Activated CD4-positive, alpha-beta T cell treated with anti-CD3 and anti-CD28 coated beads, Interleukin-2, amount 50 U/mL, for 4 hours (primary cell): ENCODE measurements around the gene KLHL22.
"Not testable (repeated sequence)": the region's sequence is repeated elsewhere in the genome, so short reads cannot be mapped to it uniquely, and the experiment has no call there.

Experiments
- DNase-seq, 2 experiments: peaks; one replicate each; pipeline ENCODE4 v3.0.0-alpha.2; 2020

The KLHL22 gene

GRCh38 chr22:20415241-20415640 lies 80.4 kb downstream of the KLHL22 start:
- DNase-seq, result not testable (repeated sequence)

GRCh38 chr22:20414450-20414849 lies 81.1 kb downstream of the KLHL22 start:
- no peak for DNase-seq

DNA sequence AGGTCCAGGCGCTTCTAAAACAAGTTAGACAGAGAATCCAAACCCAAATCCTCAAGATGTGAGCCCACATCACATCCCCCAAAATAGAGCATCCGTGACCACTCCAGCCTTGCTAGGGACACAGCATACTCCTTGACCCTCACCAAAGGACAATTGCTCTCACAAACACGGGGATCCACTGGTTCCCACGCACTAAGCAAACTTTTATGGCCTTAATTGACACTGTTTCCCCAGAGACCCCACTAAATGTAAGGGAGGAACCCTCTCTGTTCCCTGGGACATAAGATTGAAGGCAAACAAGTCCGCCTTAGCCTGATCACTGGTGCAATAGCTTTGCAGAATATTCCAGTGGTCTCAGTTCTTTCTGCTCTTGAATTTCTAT lies 81.5 kb downstream of the KLHL22 start:
- DNase-seq, result no peak

DNA sequence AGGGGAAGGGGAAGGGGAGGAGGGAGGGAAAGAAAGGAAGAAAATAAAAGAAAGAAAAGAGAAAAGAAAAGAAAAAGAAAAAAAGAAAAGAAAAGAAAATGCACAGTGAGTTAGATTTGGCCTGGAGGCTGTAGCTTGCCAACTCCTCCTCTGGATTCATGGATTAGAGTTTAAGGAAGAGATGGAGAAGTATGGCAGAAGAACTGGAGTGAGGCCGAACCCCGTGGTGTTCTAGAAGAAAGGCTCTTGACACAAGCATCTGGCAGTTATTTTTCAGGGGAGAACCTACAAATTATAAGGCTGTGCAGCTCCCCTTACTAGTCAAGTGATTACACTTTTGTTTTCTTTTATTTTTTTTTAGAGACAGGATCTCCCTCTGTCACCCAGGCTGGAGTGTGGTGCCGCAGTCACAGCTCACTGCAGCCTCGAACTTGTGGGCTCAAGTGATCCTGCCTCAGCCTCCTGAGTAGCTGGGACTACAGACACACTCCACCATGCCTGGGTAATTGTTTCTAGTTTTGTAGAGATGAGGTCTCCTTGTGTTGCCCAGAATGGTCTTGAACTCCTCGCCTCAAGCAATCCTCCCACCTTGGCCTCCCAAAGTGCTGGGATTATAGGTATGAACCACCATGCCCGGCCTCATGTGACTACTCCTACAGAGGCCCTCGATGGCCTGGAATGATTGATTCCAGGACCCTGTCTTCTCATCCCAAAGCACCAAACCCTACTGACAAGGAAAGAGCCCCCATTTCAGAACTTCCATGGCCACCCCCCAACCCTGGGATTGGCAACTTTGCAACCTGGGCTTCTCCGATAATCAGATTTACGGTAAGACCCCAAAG lies 82.2 kb downstream of the KLHL22 start:
- no peak for DNase-seq

DNA sequence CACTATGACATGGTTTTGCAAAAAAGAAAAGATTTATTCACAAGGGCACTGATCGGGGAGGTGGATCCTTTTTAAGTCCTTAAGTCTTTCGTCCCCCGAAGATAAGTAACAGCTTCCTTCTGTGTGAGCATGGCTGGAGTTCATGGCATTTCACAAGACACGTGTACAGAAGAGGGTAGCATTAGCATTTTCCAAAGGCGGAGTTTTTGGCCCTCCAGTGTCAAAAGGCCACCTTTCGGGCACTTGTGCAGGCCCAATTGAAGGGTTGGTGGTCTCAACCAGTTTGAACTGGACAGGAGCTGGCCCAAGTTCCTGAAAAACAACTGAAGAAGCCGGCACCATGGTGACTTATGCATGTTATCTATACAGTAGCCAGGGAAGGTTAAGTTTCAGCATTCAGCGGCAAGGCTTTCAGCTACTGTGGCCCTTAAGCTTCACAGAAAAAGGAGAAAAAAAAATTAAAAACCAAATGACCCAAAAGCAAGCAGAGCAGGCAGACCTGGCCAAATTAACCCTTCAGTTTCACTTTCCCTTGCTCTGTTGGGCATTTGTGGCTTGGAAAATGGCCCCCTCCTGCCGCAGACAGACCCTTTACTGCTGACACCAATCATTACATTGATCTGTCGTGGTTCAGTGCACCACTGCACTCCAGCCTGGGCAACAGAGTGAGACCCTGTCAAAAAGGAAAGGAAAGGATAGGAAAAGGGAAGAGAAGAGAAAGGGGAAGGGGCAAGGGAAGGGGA lies 83.0 kb downstream of the KLHL22 start:
- no peak for DNase-seq

DNA sequence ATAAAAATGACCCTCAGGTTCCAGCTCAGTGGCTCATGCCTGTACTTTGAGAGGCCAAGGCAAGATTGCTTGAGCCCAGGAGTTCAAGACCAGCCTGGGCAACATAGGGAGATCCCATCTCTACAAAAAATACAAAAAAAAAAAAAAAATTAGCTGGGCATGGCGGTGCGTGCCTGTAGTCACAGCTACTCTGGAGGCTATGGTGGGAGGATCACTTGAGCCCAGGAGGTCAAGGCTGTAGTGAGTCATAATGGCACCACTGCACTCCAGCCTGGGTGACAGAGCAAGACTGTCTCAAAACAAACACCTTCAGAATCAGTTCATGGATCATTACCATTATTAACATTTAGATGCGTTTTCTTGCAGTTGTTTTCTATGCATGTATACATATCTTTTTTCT lies 86.2 kb downstream of the KLHL22 start:
- DNase-seq, result not testable (repeated sequence)

- no peak for DNase-seq
Observed at GRCh38 chr22:20408891-20409290, 86.7 kb downstream of the KLHL22 start.

GRCh38 chr22:20407829-20408228 lies 87.8 kb downstream of the KLHL22 start:
- no peak for DNase-seq

GRCh38 chr22:20406686-20407408 lies 88.7 kb downstream of the KLHL22 start:
- no peak for DNase-seq

DNA sequence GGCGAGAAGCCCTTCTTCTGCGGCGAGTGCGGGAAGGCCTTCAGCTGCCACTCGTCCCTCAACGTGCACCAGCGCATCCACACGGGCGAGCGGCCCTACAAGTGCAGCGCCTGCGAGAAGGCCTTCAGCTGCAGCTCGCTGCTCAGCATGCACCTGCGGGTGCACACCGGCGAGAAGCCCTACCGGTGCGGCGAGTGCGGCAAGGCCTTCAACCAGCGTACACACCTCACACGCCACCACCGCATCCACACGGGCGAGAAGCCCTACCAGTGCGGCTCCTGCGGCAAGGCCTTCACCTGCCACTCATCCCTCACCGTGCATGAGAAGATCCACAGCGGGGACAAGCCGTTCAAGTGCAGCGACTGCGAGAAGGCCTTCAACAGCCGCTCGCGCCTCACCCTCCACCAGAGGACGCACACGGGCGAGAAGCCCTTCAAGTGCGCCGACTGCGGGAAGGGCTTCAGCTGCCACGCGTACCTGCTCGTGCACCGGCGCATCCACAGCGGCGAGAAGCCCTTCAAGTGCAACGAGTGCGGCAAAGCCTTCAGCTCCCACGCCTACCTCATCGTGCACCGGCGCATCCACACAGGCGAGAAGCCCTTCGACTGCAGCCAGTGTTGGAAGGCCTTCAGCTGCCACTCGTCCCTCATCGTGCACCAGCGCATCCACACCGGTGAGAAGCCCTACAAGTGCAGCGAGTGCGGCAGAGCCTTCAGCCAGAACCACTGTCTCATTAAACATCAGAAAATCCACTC lies 89.5 kb downstream of the KLHL22 start:
- no peak for DNase-seq

DNA sequence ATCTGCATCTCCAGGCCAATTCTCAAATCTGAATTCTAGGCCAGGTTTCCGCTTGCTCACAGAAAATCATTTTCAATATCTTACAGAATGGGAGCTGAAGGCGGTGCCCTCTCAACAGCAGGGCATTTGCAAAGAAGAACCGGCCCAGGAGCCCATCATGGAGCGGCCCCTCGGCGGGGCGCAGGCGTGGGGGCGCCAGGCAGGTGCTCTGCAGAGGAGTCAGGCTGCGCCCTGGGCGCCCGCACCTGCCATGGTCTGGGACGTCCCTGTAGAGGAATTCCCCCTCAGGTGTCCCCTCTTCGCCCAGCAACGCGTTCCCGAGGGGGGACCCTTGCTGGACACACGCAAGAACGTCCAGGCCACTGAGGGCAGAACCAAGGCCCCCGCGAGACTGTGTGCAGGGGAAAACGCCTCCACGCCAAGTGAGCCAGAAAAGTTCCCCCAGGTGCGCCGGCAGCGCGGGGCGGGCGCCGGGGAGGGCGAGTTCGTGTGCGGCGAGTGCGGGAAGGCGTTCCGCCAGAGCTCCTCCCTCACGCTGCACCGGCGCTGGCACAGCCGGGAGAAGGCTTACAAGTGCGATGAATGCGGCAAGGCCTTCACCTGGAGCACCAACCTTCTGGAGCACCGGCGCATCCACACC lies 90.2 kb downstream of the KLHL22 start:
- DNase-seq, result no peak

- no peak for DNase-seq
Observed at GRCh38 chr22:20404881-20405280, 90.7 kb downstream of the KLHL22 start.

- no peak for DNase-seq
Observed at GRCh38 chr22:20403779-20404140, 91.8 kb downstream of the KLHL22 start.

DNA sequence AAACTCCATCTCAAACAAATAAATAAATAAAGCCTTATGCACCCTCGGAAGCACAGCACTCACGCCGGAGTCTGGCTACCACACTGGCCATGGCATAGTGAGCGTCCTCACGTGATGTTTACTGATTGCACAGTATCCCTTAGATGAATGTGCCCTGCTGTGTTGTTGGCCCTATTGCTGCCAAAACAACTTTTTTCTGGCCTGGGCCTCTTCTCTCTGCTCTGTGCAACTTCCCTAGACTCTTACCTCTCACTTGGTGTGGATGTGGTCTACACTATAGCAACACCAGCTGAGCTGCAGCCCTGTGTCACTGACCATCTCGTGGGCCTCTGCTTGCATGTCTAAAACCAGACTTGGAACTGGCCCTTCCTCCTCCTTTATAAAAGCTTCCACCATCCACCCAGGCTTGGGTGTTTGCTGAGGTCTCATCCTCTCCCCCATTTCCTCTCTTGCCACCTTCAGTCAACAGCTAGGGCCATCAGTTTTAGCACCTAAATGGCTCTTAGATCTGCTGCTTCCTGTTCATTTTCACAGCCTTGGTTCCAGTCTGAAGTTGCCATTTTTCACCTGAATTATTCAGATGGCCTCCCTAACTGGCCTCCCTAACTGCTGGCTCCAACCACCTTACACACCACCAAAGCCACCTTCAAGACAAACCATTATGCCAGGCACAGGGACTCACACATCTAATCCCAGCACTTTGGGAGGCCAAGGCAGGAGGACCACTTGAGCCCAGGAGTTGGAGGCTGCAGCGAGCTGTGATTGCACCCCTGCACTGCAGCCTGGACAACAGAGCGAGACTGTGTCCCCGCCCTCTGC lies 92.4 kb downstream of the KLHL22 start:
- DNase-seq, result no peak

- DNase-seq, result no peak
Observed at GRCh38 chr22:20401376-20402014, 94.1 kb downstream of the KLHL22 start.

DNA sequence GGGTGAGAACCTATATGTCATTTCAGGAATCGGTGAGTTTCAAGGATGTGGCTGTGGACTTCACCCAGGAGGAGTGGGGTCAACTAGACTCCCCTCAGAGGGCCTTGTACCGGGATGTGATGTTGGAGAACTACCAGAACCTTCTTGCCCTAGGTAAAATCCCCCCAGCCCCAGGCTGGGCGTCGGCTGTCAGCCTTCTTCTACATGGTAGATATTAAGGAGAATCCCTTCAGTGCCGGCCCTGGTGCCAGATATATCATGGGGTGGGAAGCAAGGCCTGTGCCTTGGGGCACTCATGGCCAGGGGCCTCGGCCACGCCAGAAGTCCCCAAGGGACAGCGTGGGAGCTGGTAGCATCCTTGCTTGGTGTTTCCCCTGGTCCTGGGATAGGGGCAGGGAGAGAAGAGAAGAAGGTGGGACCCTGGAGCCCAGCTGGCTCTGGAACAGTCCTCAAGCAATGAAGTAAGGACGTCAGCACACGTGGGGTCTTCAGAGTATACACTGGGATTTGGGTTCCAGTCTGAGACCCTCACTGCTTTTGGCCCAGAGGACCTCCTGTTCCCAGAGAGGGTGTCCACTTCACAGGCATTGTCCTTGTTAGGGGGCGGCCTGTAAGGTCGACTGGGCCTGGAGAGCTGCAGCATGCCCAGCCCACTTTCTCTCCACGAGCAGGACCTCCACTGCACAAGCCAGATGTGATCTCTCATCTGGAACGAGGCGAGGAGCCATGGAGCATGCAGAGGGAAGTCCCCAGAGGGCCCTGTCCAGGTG lies 94.8 kb downstream of the KLHL22 start:
- no peak for DNase-seq

DNA sequence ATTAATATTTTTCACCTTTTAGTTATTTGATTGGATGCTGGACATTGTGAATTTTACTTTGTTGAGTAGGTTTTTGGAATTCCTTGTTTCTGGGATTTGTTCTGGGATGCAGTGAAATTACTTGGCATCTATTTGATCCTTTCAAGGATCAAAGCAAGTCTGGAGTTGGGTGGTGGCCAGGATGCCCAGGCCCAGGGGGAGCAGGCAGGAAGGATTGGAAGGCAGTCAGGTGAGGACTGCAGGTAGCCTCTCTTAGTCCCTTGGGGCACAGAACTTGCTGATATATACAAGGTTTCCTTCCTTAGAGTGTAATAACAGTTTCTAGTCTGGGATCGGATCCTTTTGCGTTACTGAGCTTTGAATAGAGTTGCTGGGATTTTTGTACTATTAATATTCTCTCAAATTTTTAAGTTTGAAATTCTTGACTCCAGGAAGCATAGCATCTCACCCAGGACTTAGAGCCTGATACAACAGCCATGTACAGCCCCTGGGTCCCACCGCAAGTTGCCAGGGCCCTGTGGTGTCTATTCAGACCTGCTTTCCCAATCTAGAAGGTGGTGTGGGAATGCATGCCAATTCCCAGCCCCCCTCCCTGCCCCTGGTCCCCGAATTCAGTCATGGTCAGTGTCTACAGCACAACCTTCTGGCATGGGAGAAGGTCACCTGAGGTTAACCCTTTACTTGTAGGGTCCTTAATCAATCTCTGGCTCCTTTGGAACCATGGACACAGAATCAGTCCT lies 95.6 kb downstream of the KLHL22 start:
- DNase-seq, result no peak

DNA sequence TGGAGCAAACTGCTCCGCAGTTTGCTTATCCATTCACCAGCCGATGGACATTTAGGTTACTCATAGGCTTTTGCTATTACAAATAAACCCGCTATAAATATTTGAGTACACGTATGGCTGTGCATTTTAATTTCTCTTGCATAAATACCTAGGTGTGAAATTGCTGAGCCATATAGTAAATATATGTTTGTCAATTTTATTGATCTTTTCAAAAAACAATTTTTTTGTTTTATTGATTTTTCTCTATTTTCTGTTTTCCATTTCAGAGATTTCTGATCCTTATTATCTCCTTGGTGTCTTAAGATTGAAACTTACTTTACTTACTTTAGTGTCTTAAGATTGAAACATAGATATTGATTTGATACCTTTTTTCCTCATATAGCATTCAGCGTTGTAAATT lies 97.2 kb downstream of the KLHL22 start:
- no peak for DNase-seq

DNA sequence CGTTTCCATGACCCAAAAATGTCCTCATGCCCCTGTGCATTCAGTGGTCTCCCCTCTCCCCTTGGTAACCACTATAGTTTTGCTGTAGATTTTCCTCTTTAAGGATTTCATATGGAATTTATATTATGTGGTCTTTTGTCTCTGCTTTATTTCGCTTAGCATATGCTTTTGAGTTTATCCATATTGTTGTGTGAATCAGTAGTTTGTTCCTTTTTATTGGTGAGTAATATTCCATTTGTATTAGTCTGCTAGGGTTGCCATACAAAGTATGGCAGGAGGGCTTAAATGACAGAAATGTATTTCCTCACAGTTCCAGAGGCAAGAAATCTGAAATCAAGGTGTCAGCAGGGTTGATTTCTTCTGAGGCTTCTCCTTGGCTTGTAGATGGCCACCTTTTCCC lies 98.1 kb downstream of the KLHL22 start:
- DNase-seq, result no peak

DNA sequence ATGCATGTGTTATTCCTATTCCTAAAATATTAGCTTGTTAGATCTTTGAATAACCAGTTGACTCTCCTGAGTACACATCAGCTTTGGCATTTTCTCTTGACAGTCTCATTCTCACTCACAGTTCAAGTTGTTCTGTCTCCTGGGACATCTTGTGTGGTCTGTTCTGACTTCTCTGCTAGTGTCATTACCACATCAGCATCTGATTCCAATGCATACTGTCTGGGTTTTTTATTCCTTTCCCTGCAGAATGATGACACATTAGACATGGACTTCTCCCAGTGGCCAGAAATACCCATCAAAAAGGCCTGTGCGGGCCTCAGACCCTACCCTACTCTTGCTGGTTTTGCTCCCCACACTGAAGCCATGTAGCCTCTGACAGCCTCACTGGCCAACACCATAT lies 99.0 kb downstream of the KLHL22 start:
- no peak for DNase-seq
